NT2/D1 (cell line): ENCODE results near the gene FGF22.

Experiments
- SUZ12 ChIP-seq: IDR thresholded peaks from 2 replicates; pipeline ENCODE4 v1.6.1; 2011; ENCODE audit not compliant: insufficient read length, insufficient read depth; ENCODE audit errors: extremely low read depth
- YY1 ChIP-seq: IDR thresholded peaks from 2 replicates; pipeline ENCODE4 v1.6.1; 2011; ENCODE audit not compliant: insufficient read length, insufficient read depth
- ZNF274 ChIP-seq: IDR thresholded peaks from 2 replicates; pipeline ENCODE4 v1.6.1; 2011; ENCODE audit warnings: mild to moderate bottlenecking, low read depth, low read length

DNA sequence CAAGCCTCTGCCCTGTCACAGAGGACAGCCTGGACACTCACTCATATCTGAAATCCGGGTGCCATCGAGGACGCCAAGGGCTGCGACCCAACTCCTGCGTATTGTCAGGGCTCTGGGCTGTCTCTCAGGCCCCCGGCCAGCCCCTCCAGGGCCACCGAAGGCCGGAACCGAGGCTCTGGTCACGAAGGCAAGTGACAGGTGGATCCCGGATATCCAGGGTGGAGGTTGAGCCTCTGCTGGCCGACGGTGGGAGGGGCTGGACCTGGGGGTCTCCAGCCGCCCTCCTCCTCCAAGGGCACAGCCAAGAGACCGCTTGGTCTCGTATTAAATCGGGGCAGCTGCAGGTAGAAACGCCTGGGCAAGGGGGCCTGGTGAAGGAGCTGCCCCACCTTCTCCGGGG, 17.9 kb downstream of the FGF22 start:
- no peak for TF ChIP-seq ZNF274
- TF ChIP-seq SUZ12 = no peak
- no peak for TF ChIP-seq YY1
